Sigmoid colon (tissue), 7 donors: ENCODE results near the gene KCNH1. TPM values are rescaled to one million over a fixed set of nuclear protein-coding genes. Genes with fewer than 3 reads are reported as not detected.

ENCODE experiments used
- DNase-seq: peaks from one replicate; pipeline ENCODE4 v3.0.0-alpha.2; 2019
- H3K27ac ChIP-seq, 4 donors: fragments of 200-600 bp; sonication (generic); one replicate each; pipeline ENCODE4 v1.5.1; 2016 to 2019; ENCODE audit warnings: mild to moderate bottlenecking in 1 of 4
- H3K27me3 ChIP-seq, 3 donors: fragments of 200-600 bp; sonication (generic); one replicate each; pipeline ENCODE4 v1.5.1; 2019; ENCODE audit warnings: mild to moderate bottlenecking in 1 of 3
- H3K36me3 ChIP-seq, 4 donors: fragments of 200-600 bp; sonication (generic); one replicate each; pipeline ENCODE4 v1.5.1; 2016 to 2019
- H3K4me1 ChIP-seq, 4 donors: fragments of 200-600 bp; sonication (generic); one replicate each; pipeline ENCODE4 v1.5.1; 2017 to 2019
- H3K4me3 ChIP-seq, 4 donors: fragments of 200-600 bp; sonication (generic); one replicate each; pipeline ENCODE4 v1.5.1; 2017 to 2019; ENCODE audit warnings: mild to moderate bottlenecking in 2 of 4, moderate library complexity in 1 of 4
- H3K9me3 ChIP-seq, 4 donors: fragments of 200-600 bp in 3 of 4; sonication (generic) in 3 of 4; one replicate each; pipeline versions ENCODE4 v1.5.1 to v1.6.1; 2013 to 2019
- EP300 ChIP-seq, 4 donors: sonication (generic); formaldehyde crosslinking; IDR thresholded peaks; one replicate each; pipeline ENCODE4 v1.6.1; 2017; ENCODE audit warnings: antibody characterized with exemption in 4 of 4
- POLR2A ChIP-seq, 2 donors: fragments of 450-650 bp; IDR thresholded peaks; one replicate each; pipeline ENCODE4 v1.6.1; 2016; ENCODE audit warnings: antibody characterized with exemption in 2 of 2, mild to moderate bottlenecking in 2 of 2, moderate library complexity in 2 of 2
- POLR2AphosphoS5 ChIP-seq, 4 donors: sonication (generic); formaldehyde crosslinking; IDR thresholded peaks; one replicate each; pipeline ENCODE4 v1.6.1; 2017; ENCODE audit warnings: antibody characterized with exemption in 4 of 4
- WGBS, 2 donors: extraction: QIAGEN DNeasy Blood & Tissue Kit; methylation state at CpG; one replicate each; pipeline ENCODE4 v1.1.7; 2013; 5-methylcytosine and 5-hydroxymethylcytosine counted together
- intact Hi-C: fragments of 100-400 bp; cut with DNase I; formaldehyde crosslinking; loops from one replicate; pipeline ENCODE4 v1.15.1; 2023
- polyA plus RNA-seq, 3 donors: library from polyadenylated mRNA; stranded (reverse); fragments of 200-250 nt; gene quantifications; one replicate each; pipeline ENCODE4 v1.2.3, GENCODE V29; 2013
- total RNA-seq, 4 donors: library from RNA; depleted of rRNA; stranded (reverse); fragments of >200 nt; gene quantifications; one replicate each; pipeline ENCODE4 v1.1.0, GENCODE V29; 2016
- TF ChIP-seq, protein P1 (sequence below), 4 experiments: fragments of 450-650 bp in 3 of 4; fragments of 200-600 bp in 1 of 4; IDR thresholded peaks; one replicate each; pipeline ENCODE4 v1.5.1; 2016 to 2019; ENCODE audit warnings: antibody characterized with exemption in 4 of 4, mild to moderate bottlenecking in 3 of 4, moderate library complexity in 2 of 4
- donor health status: healthy with polysubstance abuse.
- donor health status: Bipolar disorder and iron deficiency.
- donor health status: healthy.

Gene KCNH1
- total and polyA plus RNA-seq, 7 donors: 0.23 to 3.1 (median 0.55) TPM; not detected in 2

DNA sequence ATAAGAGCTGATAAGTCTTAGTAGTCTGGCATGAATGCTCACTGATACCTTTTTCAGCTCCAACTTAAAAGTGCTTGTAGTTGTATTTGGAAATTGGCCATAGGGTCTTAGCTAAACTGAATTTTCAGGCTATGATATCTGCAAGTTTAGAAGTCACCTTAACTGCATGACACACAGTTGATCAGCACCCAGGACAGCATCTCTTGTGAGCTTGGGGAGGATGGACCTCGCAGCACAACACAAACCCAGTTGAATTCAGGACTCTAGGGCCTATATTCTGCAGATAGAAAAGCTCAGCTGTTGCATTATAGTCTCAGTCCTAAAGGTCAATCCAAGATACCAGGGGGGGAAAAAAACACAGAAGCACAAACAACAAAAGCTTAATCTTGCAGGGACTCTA is 394.3 kb downstream of the KCNH1 start:
- H3K4me3 ChIP-seq: no peak overlapping the region
- no peaks in the 10 kb centered on the region for H3K36me3 ChIP-seq
- no peaks in the 10 kb centered on the region for H3K27me3 ChIP-seq
- no peak overlapping the region for H3K27ac ChIP-seq
- no peaks in the 10 kb centered on the region for H3K9me3 ChIP-seq
- no peak for DNase-seq
- intact Hi-C loops: no loop called here
- 49 to 60% methylated on average over 1 of the region's 1 CpG for WGBS, 2 donors
- H3K4me1 ChIP-seq: no peaks in the 10 kb centered on the region
- TF ChIP-seq POLR2A (IDR thresholded peaks at IDR 0.05): no peak
- TF ChIP-seq EP300 (IDR thresholded peaks at IDR 0.05): no peak
- TF ChIP-seq, protein P1, sequence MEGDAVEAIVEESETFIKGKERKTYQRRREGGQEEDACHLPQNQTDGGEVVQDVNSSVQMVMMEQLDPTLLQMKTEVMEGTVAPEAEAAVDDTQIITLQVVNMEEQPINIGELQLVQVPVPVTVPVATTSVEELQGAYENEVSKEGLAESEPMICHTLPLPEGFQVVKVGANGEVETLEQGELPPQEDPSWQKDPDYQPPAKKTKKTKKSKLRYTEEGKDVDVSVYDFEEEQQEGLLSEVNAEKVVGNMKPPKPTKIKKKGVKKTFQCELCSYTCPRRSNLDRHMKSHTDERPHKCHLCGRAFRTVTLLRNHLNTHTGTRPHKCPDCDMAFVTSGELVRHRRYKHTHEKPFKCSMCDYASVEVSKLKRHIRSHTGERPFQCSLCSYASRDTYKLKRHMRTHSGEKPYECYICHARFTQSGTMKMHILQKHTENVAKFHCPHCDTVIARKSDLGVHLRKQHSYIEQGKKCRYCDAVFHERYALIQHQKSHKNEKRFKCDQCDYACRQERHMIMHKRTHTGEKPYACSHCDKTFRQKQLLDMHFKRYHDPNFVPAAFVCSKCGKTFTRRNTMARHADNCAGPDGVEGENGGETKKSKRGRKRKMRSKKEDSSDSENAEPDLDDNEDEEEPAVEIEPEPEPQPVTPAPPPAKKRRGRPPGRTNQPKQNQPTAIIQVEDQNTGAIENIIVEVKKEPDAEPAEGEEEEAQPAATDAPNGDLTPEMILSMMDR (IDR thresholded peaks at IDR 0.05): no peak
- no peak for TF ChIP-seq POLR2AphosphoS5 (IDR thresholded peaks at IDR 0.05)

DNA sequence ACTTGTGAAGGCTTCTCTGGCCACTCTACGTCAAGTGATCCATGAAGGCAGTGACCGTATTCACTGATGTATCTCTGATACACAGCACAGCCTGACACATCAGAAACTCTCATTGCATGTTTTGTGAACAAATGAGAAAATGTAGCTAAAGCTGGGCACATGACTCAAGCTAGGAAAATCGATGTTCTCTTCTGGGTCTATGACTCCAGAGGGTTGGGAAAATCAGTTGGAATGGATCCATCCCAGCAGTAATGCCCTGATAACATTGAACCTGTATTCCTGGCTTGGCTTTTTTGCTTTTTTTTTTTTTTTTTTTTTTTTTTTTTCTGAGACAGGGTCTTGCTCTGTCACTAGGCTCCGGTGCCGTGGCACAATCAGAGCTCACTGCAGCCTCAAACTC is 395.7 kb downstream of the KCNH1 start:
- TF ChIP-seq POLR2A (IDR thresholded peaks at IDR 0.05) (no peak), POLR2AphosphoS5 (IDR thresholded peaks at IDR 0.05) (no peak), EP300 (IDR thresholded peaks at IDR 0.05) (no peak)
- TF ChIP-seq, protein P1 (IDR thresholded peaks at IDR 0.05): no peak
- no peak overlapping the region for H3K27ac ChIP-seq
- no peak for DNase-seq
- no peaks in the 10 kb centered on the region for H3K27me3 ChIP-seq
- no peak overlapping the region for H3K4me3 ChIP-seq
- WGBS, 2 donors: 88 to 89% methylated on average over 5 of the region's 5 CpGs
- intact Hi-C loops: no loop called here
- no peaks in the 10 kb centered on the region for H3K36me3 ChIP-seq
- H3K4me1 ChIP-seq: no peaks in the 10 kb centered on the region
- no peaks in the 10 kb centered on the region for H3K9me3 ChIP-seq

DNA sequence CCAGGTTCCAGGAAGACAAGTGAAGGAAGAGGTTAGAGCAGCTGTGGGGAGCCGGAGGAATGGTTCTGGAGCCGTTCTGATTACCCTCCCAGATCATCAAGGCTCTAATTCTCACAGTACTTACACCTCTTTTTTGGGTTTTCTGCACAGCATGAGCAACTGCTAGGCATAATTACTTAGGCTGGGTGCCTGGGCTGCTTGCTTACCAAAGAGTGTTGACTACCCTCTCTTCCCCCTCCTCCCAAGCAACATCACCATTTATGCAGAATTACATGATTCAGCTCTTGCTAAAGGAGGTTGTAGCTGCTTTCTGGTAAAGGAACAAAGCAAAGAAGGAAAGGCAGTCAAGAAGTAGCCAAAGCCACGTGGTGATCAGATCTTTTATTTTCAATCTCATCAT is 397.2 kb downstream of the KCNH1 start:
- intact Hi-C loops: no loop called here
- Histone ChIP-seq H3K4me1 (no peaks in the 10 kb centered on the region), H3K4me3 (no peak overlapping the region), H3K36me3 (no peaks in the 10 kb centered on the region), H3K27ac (no peak overlapping the region), H3K27me3 (no peaks in the 10 kb centered on the region), H3K9me3 (no peaks in the 10 kb centered on the region)
- 38 to 62% methylated on average over 3 of the region's 3 CpGs for WGBS, 2 donors
- TF ChIP-seq, protein P1 (IDR thresholded peaks at IDR 0.05): no peak
- TF ChIP-seq EP300 (IDR thresholded peaks at IDR 0.05): no peak
- no peak for TF ChIP-seq POLR2A (IDR thresholded peaks at IDR 0.05)
- TF ChIP-seq POLR2AphosphoS5 (IDR thresholded peaks at IDR 0.05): no peak
- no peak for DNase-seq

DNA sequence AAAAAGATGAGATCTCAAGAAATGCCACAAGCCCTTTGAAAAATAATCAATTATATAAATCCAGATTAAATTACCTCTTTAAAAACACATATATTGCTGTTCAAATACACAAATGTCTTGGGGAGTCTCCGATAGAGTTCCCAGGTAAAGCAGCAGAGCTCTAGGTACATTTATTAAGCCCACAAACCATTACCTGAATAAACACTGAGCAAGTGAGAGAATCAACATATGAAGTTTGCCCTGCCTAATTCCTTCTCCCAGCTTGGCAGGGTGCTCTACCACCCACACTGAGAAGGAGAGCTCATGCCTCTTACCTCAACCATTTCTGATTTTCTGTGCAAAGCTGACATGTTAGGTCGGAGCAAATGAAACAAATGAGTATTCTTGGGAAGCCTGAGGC is 402.4 kb downstream of the KCNH1 start:
- H3K9me3 ChIP-seq: peaks cover 0 to 2% (median 0%) of the 10 kb centered on the region in 4 donors
- DNase-seq: no peak
- 87 to 88% methylated on average over 2 of the region's 2 CpGs for WGBS, 2 donors
- no peak overlapping the region for H3K27ac ChIP-seq
- H3K27me3 ChIP-seq: no peaks in the 10 kb centered on the region
- H3K4me1 ChIP-seq: no peaks in the 10 kb centered on the region
- TF ChIP-seq, protein P1 (IDR thresholded peaks at IDR 0.05): no peak
- TF ChIP-seq POLR2A (IDR thresholded peaks at IDR 0.05): no peak
- TF ChIP-seq POLR2AphosphoS5 (IDR thresholded peaks at IDR 0.05): no peak
- no peak for TF ChIP-seq EP300 (IDR thresholded peaks at IDR 0.05)
- no peak overlapping the region for H3K4me3 ChIP-seq
- intact Hi-C loops: no loop called here
- H3K36me3 ChIP-seq: no peaks in the 10 kb centered on the region

DNA sequence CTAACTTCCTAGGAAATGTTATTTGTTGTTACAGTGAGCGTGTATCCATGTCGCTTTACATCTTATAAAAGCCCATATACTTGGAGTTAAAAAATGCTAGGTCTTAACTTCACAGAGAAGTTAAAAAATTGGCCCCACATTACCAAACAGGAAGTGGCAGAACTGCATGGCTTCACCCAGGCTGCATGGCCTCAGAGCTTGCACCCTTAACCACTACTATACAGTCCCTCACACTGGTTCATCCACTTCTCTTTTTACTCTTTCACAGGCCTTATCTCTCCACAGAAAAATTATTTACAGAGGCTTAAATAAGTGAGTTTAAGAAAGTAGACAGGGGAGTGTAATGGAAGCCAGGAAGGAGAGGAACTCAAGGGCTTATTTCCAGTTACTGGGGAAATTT is 402.8 kb downstream of the KCNH1 start:
- no peaks in the 10 kb centered on the region for H3K36me3 ChIP-seq
- no peak overlapping the region for H3K27ac ChIP-seq
- intact Hi-C loops: no loop called here
- DNase-seq: no peak
- no peaks in the 10 kb centered on the region for H3K27me3 ChIP-seq
- no peaks in the 10 kb centered on the region for H3K4me1 ChIP-seq
- WGBS, 2 donors: 88 to 94% methylated on average over 2 of the region's 2 CpGs
- TF ChIP-seq, protein P1 (IDR thresholded peaks at IDR 0.05): no peak
- TF ChIP-seq EP300 (IDR thresholded peaks at IDR 0.05) (no peak), POLR2A (IDR thresholded peaks at IDR 0.05) (no peak), POLR2AphosphoS5 (IDR thresholded peaks at IDR 0.05) (no peak)
- H3K4me3 ChIP-seq: no peak overlapping the region
- H3K9me3 ChIP-seq: peaks cover 0 to 2% (median 0%) of the 10 kb centered on the region in 4 donors
